Activated CD4-positive, CD25-positive, alpha-beta regulatory T cell treated with anti-CD3 and anti-CD28 coated beads, Interleukin-2, amount 50 U/mL, for 16 hours (primary cell): ENCODE data around the gene CHCHD6.

ENCODE experiments used
- DNase-seq: peaks from one replicate; pipeline ENCODE4 v3.0.0-alpha.2; 2020; ENCODE audit warnings: low read depth, low spot score

CHCHD6 gene

DNA sequence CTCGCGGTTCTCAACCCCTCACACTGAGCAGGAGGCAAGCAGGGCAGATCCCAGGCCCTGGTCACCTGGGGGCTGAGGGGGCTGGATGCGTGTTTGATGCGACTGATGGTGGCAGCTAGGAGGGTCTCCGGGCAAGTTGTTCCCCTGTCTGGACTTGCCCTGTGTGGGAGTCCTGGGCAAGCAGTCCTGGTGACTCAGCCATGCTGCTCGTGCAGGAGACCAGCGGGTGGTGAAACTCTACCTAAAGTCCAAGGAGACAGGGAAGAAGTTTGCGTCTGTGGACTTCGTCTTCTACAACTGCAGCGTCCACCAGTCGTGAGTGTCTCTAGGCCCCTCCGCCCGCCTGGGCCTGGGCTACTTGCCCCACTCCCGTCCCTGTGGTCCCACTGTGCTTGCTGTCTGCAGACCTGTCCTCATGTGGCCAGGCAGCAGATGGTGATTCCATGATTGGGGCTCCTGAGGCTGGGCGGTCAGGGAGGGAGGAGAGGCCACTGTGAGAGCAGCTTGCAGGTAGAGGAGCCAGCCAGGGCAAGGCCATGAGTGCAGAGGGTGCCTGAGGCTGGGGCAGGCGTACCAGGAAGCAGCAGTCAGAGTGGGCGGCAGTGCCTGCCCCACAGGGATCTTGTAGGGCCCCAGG, 301.9 kb downstream of the CHCHD6 start:
- no peak for DNase-seq

DNA sequence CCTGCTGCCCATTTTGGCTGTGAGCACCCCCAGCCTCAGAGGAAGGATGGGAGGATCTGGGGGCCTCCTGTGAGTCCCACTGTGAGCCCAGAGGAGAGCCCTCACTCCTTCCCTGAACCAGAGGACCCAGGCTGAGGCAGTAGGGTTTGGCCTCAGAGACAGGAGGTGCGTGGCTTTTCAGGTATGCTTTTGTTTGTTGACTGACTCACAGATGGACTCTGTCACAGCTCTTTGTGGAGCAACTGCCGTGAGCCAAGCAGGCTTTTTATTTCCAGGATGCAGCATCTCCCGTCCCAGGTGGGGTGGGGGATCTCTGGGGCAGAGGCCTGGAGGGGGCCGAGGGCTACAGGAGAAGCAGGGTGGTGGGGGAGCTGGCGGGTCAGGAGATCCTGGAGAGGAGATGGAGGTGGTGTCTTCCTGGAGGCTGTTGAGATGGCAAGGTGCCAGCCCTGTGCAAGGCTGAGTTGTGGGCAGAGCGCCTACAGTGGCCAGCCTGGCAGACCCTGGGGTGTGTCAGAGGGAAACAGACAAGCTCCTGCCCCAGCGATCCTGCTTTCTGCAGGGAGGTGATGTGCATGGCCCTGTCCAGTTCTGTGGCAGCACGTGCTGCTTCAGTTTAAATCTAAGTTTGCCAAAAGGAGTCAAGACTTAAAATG, 302.9 kb downstream of the CHCHD6 start:
- no peak for DNase-seq

GRCh38 chr3:127008236-127008635, 304.2 kb downstream of the CHCHD6 start:
- no peak for DNase-seq

DNA sequence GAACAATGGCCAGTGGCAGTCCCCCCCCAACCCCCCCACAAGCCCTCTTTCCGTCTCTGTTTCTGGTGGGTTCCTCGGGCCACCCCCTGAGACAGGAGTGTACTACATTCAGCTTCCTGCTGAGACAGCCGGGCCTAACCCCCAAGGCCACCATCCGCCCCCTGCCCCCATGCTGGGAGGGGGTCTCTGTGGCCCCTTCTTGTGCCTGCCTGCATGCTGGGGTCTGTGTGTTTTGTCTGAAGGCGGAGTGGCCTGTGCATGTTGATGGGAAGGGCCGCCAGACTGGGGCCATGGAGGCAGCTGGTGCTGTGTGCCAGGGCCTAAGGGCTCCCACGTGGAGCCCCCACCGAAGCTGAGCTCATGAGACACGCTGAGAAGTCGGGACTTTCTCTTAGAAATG, 305.5 kb downstream of the CHCHD6 start:
- DNase-seq: no peak
